GM12892 (cell line): ENCODE results near the gene DPYD.

Experiments used
- DNase-seq: peaks from one replicate; pipeline ENCODE4 v3.0.0; 2011; ENCODE audit not compliant: insufficient read length
- FAIRE-seq: peaks from 2 replicates; lab custom pipeline; 2011; peaks lifted over from hg19 to GRCh38; lab: Jason Lieb, UNC
- POLR2A ChIP-seq: IDR thresholded peaks from 2 replicates; pipeline ENCODE4 v1.6.1; 2011; ENCODE audit warnings: low read depth, low read length, control low read depth
- POLR2AphosphoS5 ChIP-seq: IDR thresholded peaks from 2 replicates; pipeline ENCODE4 v1.6.1; 2011; ENCODE audit warnings: low read depth, low read length, control low read depth
- TAF1 ChIP-seq: IDR thresholded peaks from 2 replicates; pipeline ENCODE4 v1.6.1; 2011; ENCODE audit warnings: low read depth, mild to moderate bottlenecking, control low read depth, low read length, borderline replicate concordance

The DPYD gene

DNA sequence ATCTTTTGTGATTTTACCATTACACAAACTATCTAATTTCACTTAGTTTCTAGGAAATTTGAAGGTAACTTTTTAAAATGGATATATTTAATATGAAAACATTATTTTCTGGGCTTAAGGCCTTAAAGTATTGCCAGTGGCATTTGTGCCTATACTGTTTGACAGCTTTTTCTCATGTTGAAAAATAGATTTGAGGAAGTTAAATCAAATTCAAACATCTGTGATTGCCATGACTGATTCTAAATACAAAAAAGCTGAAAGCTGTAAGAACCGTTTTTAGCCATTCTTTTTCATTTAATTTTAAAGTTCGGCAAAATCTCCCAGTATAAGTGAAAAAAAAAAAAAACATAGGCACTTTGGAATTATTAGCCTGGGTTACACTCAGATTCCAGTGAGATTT lies 301.1 kb downstream of the DPYD start:
- FAIRE-seq = no peak
- TF ChIP-seq POLR2A = no peak
- no peak for TF ChIP-seq TAF1
- no peak for TF ChIP-seq POLR2AphosphoS5

DNA sequence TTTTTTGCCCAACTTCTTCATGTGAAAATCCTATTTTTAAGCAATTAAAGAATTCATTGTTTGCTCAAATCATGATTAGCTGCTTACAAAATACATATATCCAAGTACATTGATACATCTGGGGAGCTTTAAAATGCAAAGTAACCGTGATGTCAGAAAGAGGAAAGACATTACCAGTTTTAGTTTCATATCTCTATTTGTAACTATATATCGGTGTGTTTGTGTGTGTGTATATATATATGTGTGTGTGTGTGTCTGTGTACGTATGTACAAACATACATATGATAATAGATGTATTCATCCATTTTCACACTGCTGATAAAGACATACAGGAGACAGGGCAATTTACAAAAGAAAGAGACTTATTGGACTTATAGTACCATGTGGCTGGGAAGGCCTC lies 310.1 kb downstream of the DPYD start:
- TF ChIP-seq TAF1 = no peak
- no peak for TF ChIP-seq POLR2AphosphoS5
- TF ChIP-seq POLR2A = no peak
- no peak for FAIRE-seq
- DNase-seq = no peak

More for the DNA sequence above, 301.1 kb downstream of the DPYD start:
- DNase-seq = no peak

DNA sequence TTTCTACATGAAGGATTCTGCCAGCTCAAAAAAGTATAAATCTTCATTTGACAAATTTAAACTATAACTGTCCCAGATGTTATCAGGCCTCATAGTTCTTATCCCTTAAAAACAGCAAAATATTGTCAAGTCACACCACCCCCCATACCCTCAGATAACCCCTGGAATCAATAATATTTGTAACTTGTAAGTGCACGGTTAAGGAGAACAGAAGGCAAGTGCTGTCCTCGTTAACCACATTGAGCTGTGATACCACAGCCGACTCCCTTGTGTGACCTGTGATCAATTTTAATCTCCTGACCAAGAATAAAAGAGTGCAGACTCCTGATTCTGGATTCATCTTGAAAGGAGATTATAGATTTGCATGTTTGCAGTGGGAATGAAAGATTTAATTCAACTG lies 310.7 kb downstream of the DPYD start:
- TF ChIP-seq POLR2AphosphoS5 = no peak
- no peak for TF ChIP-seq TAF1
- TF ChIP-seq POLR2A = no peak
- DNase-seq (no peak), FAIRE-seq (no peak)

DNA sequence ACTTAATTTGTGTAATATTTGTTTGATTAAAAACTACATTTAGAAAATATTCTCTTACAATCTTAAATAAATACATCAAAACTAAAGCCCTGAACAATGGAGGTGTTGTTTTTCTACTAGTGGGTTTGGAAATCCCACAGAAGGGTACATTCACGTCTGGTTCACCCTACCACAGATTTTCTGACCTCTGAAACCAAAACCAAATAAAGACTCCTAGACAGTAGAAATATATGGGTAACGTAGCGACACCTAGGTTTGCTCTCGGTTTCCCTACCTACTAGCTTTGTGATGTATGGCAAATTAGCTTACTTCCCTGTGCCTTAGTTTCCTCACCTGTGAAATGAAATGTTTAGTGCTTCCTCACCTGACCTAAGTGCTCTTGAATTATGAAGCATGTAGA lies 312.6 kb downstream of the DPYD start:
- FAIRE-seq = no peak
- TF ChIP-seq TAF1 (no peak), POLR2AphosphoS5 (no peak), POLR2A (no peak)

DNA sequence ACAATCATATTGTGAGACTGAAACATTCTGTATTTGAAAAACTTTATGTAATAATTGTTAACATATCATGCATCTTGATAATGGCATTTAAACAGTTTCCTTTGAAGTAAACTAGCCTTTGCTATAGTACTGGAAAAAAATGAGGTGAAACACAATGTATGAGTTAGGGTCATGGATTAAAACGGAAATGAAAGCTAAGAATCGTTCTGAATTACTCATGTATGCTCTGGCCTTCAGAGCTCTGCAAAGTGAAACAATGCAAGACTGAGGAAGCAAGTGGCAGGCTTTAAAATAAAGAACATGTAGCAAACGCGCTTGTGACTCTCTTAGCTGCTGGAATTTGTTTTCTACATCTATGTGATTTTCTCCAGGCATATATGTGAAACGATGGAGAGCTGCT lies 317.1 kb downstream of the DPYD start:
- FAIRE-seq = no peak
- no peak for TF ChIP-seq POLR2AphosphoS5
- no peak for TF ChIP-seq POLR2A
- no peak for TF ChIP-seq TAF1
- no peak for DNase-seq

More for the DNA sequence above, 312.6 kb downstream of the DPYD start:
- no peak for DNase-seq

DNA sequence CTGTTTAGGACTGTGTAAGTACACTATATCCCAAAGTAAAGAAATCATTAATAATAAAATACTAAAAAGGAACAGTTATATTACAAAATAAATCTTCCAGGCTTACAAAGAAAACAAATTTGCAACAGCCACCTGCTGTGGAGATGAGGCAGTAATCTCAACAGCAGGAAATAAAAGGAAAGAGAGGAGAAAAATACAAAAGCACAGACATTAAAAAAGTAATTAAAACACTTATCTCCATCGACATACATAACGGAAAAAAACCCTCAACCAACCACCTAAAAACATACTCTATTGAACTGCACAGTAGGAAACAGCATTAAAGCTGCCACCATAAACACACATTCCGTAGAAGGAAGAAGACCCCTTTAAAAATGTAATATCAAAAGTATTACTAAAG lies 317.6 kb downstream of the DPYD start:
- no peak for FAIRE-seq
- TF ChIP-seq TAF1 = no peak
- TF ChIP-seq POLR2A = no peak
- TF ChIP-seq POLR2AphosphoS5 = no peak
- no peak for DNase-seq

DNA sequence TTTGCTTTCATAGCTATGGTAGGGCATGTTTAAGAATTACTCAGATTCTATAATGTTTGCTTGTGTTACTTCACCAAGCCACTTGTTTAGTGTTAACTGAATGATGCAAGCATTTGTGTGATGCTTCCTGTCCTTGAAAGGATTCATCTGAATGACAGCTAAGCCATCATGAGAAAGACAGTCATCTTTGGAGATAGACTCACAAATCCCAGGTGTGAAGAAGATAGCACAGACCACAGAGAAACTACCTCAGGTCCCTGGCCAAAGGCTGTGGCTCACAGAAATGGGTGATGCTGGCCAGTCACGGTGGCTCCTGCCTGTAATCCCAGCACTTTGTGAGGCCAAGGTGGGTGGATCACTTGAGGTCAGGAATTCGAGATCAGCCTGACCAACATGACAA lies 321.4 kb downstream of the DPYD start:
- TF ChIP-seq POLR2A (no peak), TAF1 (no peak), POLR2AphosphoS5 (no peak)
- DNase-seq = no peak
- FAIRE-seq = no peak

DNA sequence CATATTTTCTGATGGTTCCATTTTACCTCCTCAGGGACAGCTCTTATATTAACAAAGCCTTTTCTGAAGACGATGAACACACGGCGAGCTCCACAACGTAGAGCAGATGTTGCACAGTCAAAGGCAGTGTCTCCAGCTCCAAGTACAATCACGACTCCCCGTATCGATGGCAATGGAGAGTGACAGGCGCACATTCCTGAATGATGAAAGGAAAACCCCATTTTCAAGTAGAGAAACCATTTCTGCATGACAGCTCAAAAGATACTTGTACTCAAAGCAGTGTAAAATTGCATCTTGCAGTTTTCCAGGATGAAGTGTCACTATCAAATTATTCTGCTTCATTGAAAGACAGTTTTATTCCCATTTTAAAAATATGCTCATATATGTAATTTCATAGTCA lies 327.6 kb downstream of the DPYD start:
- TF ChIP-seq POLR2AphosphoS5 (no peak), POLR2A (no peak), TAF1 (no peak)
- no peak for DNase-seq
- FAIRE-seq = no peak

DNA sequence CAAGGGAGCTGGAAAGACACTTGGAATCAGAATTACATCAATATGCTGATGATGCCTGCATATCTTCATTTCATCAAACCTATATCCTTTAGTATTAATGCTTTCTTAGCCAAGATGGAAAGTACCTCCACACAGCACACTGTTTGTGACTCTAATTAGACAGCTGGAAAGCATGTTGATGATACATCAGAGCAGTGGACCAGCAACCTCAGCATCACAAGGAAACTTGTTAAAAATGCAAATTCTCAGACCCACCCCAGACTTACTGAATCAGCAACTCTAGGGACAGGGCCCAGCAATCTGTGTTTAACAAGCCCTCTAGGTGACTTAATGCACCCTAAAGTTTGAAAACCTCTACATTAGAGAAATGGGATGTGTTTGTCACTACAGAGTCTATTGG lies 332.1 kb downstream of the DPYD start:
- DNase-seq (no peak), FAIRE-seq (no peak)

DNA sequence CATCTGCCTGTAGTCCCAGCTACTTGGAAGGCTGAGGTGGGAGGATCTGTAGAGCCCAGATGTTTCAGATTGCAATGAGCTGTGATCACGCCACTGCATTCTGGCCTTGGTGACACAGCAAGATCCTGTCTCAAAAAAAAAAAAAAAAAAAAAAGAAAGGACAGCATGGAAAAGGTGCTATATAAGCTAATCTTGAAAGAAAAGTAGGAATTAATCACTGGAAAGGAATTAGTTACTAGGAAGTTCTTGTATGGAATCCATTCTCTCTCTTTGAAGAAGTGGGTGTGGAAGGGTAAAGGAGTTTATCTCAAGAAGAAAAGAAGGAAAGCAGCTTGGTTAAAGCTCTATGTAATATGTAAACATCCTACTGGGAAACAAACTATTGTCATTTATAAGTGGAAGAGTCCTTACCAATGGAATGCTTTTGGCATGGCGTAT lies 339.2 kb downstream of the DPYD start:
- TF ChIP-seq POLR2AphosphoS5 (no peak), POLR2A (no peak), TAF1 (no peak)
- DNase-seq = no peak
- no peak for FAIRE-seq

More for the DNA sequence above, 332.1 kb downstream of the DPYD start:
- TF ChIP-seq POLR2AphosphoS5 (no peak), POLR2A (no peak), TAF1 (no peak)

DNA sequence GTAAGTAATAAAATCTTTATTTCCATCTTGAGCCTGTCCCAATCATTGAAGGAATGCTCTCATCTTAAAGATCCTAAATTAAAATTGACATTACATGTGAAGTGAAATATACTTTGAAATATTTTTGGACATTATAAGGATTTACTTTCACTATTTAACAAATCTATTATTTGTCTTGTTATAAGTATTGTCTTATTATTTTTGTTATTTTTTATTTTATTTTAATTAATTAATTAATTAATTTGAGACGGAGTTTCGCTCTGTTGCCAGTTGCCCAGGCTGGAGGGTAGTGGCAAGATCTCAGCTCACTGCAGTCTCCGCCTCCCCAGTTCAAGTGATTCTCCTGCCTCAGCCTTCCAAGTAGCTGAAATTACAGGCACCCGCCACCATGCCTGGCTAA lies 343.2 kb downstream of the DPYD start:
- no peak for DNase-seq
- no peak for TF ChIP-seq POLR2AphosphoS5
- TF ChIP-seq POLR2A = no peak
- TF ChIP-seq TAF1 = no peak
- no peak for FAIRE-seq

DNA sequence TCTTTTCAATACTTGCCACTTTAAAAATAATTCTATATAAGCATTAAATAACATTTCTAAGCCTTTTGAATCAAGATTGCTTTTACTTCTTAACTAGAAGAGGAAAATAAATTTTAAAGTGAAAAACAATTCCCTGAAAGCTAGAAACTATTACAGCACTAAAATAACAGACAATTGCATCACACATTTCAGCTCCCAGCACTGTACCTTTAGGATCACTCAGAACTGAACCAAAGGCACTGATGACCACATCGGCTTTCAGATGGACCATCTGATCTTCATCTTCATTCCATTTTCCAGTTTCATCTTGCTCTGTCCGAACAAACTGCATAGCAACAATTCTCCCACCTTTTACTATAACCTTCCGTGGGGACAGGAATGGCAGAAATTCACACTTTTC lies 347.3 kb downstream of the DPYD start:
- no peak for FAIRE-seq
- no peak for DNase-seq
- no peak for TF ChIP-seq POLR2AphosphoS5
- TF ChIP-seq POLR2A = no peak
- no peak for TF ChIP-seq TAF1

DNA sequence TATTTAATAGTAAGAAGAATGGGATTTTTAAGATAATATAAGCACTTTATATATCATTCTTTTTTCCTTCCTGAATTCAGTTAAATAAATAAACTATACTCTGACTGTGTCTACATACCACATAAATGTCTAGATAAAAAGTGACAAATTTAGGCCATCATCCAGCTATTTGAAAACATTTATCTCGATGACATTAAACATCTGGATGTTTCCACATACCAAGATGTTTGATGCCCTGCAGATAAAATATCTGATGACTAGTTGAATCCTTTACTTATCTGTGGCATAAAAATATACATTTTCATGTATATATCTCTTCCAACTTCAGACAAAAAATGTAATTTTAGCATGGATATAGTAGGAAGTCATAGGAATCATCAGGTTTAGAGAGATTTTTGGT lies 348.3 kb downstream of the DPYD start:
- FAIRE-seq (no peak), DNase-seq (no peak)
- TF ChIP-seq TAF1 (no peak), POLR2AphosphoS5 (no peak), POLR2A (no peak)
